ENCODE measurements around the gene SERPINB7.

Gene SERPINB7

GRCh38 chr18:63788447-63789096, 13.4 kb downstream of the SERPINB7 start:
- DNase-seq = peak; percentile 70

GRCh38 chr18:63789327-63789726, 14.1 kb downstream of the SERPINB7 start:
- DNase-seq = no peak

GRCh38 chr18:63795606-63796005, 20.4 kb downstream of the SERPINB7 start:
- DNase-seq = no peak

- DNase-seq = no peak
Measured at GRCh38 chr18:63799189-63799588, 24.0 kb downstream of the SERPINB7 start.

GRCh38 chr18:63801343-63801742, 26.1 kb downstream of the SERPINB7 start:
- DNase-seq = no peak

GRCh38 chr18:63808125-63808524, 32.9 kb downstream of the SERPINB7 start:
- no peak for DNase-seq

- DNase-seq = peak; percentile 23
Measured at GRCh38 chr18:63817441-63818051, 42.3 kb downstream of the SERPINB7 start.

- no peak for DNase-seq
Measured at GRCh38 chr18:63818212-63818611, 43.0 kb downstream of the SERPINB7 start.

GRCh38 chr18:63819786-63820185, 44.6 kb downstream of the SERPINB7 start:
- no peak for DNase-seq

GRCh38 chr18:63820694-63821093, 45.5 kb downstream of the SERPINB7 start:
- DNase-seq = no peak

GRCh38 chr18:63823516-63824219, 48.5 kb downstream of the SERPINB7 start:
- DNase-seq = no peak

GRCh38 chr18:63824220-63824525, 49.0 kb downstream of the SERPINB7 start:
- DNase-seq = no peak

GRCh38 chr18:63828120-63828519, 52.9 kb downstream of the SERPINB7 start:
- DNase-seq = no peak

GRCh38 chr18:63828656-63829055, 53.4 kb downstream of the SERPINB7 start:
- no peak for DNase-seq

- DNase-seq = no peak
Measured at GRCh38 chr18:63829886-63830285, 54.7 kb downstream of the SERPINB7 start.

GRCh38 chr18:63831080-63831788, 56.0 kb downstream of the SERPINB7 start:
- DNase-seq = peak; percentile 15

- peak; percentile 62 for DNase-seq
Measured at GRCh38 chr18:63832470-63832869, 57.3 kb downstream of the SERPINB7 start.

- DNase-seq = no peak
Measured at GRCh38 chr18:63834471-63835113, 59.4 kb downstream of the SERPINB7 start.

- DNase-seq = no peak
Measured at GRCh38 chr18:63836456-63836855, 61.2 kb downstream of the SERPINB7 start.

- no peak for DNase-seq
Measured at GRCh38 chr18:63837590-63837989, 62.4 kb downstream of the SERPINB7 start.

GRCh38 chr18:63843008-63843407, 67.8 kb downstream of the SERPINB7 start:
- DNase-seq = no peak

GRCh38 chr18:63844254-63844653, 69.0 kb downstream of the SERPINB7 start:
- DNase-seq = peak; percentile 43

- DNase-seq = no peak
Measured at GRCh38 chr18:63848159-63848558, 72.9 kb downstream of the SERPINB7 start.
